HepG2 (cell line): ENCODE results near the gene ARPC3. TPM values are rescaled to one million over a fixed set of nuclear protein-coding genes. Genes with fewer than 3 reads are reported as not detected.

ENCODE experiments used
- CHD2 ChIP-seq: IDR thresholded peaks from 2 replicates; pipeline ENCODE4 v1.6.1; 2011; ENCODE audit warnings: low read depth, low read length, improper control_type of control experiment
- HOXA9 ChIP-seq: sonication (generic); formaldehyde crosslinking; IDR thresholded peaks from 2 replicates; pipeline ENCODE4 v1.8.1; 2022; ENCODE audit warnings: missing genetic modification reagents, mild to moderate bottlenecking, moderate library complexity, borderline replicate concordance
- JARID2 ChIP-seq: sonication (generic); formaldehyde crosslinking; IDR thresholded peaks from 2 replicates; pipeline ENCODE4 v1.8.1; 2023; ENCODE audit warnings: missing genetic modification reagents, inconsistent platforms; ENCODE audit not compliant: insufficient replicate concordance
- LBX2 ChIP-seq: sonication (generic); formaldehyde crosslinking; IDR thresholded peaks from 2 replicates; pipeline ENCODE4 v1.5.0; 2020; ENCODE audit warnings: missing genetic modification reagents, mild to moderate bottlenecking, borderline replicate concordance
- MED8 ChIP-seq: sonication (generic); formaldehyde crosslinking; IDR thresholded peaks from 2 replicates; pipeline ENCODE4 v1.8.1; 2023; ENCODE audit warnings: mild to moderate bottlenecking, missing genetic modification reagents; ENCODE audit not compliant: insufficient replicate concordance
- THAP7 ChIP-seq: sonication (generic); formaldehyde crosslinking; IDR thresholded peaks from 2 replicates; pipeline ENCODE4 v1.8.1; 2023; ENCODE audit warnings: mild to moderate bottlenecking, missing genetic modification reagents
- ZBTB43 ChIP-seq: sonication (generic); formaldehyde crosslinking; conservative IDR thresholded peaks from 2 replicates; pipeline ENCODE4 v1.4.0; 2020; ENCODE audit warnings: missing genetic modification reagents
- ZNF337 ChIP-seq: sonication (generic); formaldehyde crosslinking; IDR thresholded peaks from 2 replicates; pipeline ENCODE4 v1.5.1; 2020; ENCODE audit warnings: missing genetic modification reagents, low read depth, mild to moderate bottlenecking, borderline replicate concordance
- ZNF432 ChIP-seq: sonication (generic); formaldehyde crosslinking; IDR thresholded peaks from 2 replicates; pipeline ENCODE4 v1.5.0; 2020; ENCODE audit warnings: missing genetic modification reagents, mild to moderate bottlenecking, borderline replicate concordance
- ZNF460 ChIP-seq: sonication (generic); formaldehyde crosslinking; IDR thresholded peaks from 2 replicates; pipeline ENCODE4 v1.5.1; 2020; ENCODE audit warnings: missing genetic modification reagents, mild to moderate bottlenecking, borderline replicate concordance
- ZNF512 ChIP-seq: sonication (generic); formaldehyde crosslinking; IDR thresholded peaks from 2 replicates; pipeline ENCODE4 v1.4.0; 2020; ENCODE audit warnings: mild to moderate bottlenecking, missing genetic modification reagents
- ZNF562 ChIP-seq: sonication (generic); formaldehyde crosslinking; IDR thresholded peaks from 2 replicates; pipeline ENCODE4 v1.8.0; 2022; ENCODE audit warnings: missing genetic modification reagents, borderline replicate concordance
- ZNF572 ChIP-seq: sonication (generic); formaldehyde crosslinking; IDR thresholded peaks from 2 replicates; pipeline ENCODE4 v1.5.1; 2020; ENCODE audit warnings: mild to moderate bottlenecking, missing genetic modification reagents
- ZNF609 ChIP-seq: sonication (generic); formaldehyde crosslinking; IDR thresholded peaks from 2 replicates; pipeline ENCODE4 v1.4.0; 2020; ENCODE audit warnings: mild to moderate bottlenecking, missing genetic modification reagents, borderline replicate concordance
- ZNF713 ChIP-seq: sonication (generic); formaldehyde crosslinking; IDR thresholded peaks from 2 replicates; pipeline ENCODE4 v1.4.0; 2020; ENCODE audit warnings: mild to moderate bottlenecking, missing genetic modification reagents
- ZNF775 ChIP-seq: sonication (generic); formaldehyde crosslinking; IDR thresholded peaks from 2 replicates; pipeline ENCODE4 v1.4.0; 2020; ENCODE audit warnings: missing genetic modification reagents, mild to moderate bottlenecking, moderate library complexity, borderline replicate concordance
- ZNF777 ChIP-seq: sonication (generic); formaldehyde crosslinking; IDR thresholded peaks from 2 replicates; pipeline ENCODE4 v1.4.0; 2020; ENCODE audit warnings: missing genetic modification reagents
- ZZZ3 ChIP-seq: sonication (generic); formaldehyde crosslinking; IDR thresholded peaks from 2 replicates; pipeline ENCODE4 v1.4.0; 2020; ENCODE audit warnings: missing genetic modification reagents, mild to moderate bottlenecking, borderline replicate concordance
- polyA plus RNA-seq, 8 experiments: library from polyadenylated mRNA; depleted of rRNA in 3 of 8; stranded (reverse) in 7 of 8; unstranded in 1 of 8; fragments of >200 nt; fragmentation: Illumina TruSeq in 4 of 8; extraction: Trizol in 4 of 8; gene quantifications; 2 replicates each; pipeline versions ENCODE4 v1.2.1 to v1.2.3, GENCODE V29; 2011 to 2016; ENCODE audit warnings: low read depth in 4 of 8, missing spikeins in 1 of 8, mixed read lengths in 1 of 8; ENCODE audit not compliant: insufficient read depth in 1 of 8
- total RNA-seq, 5 experiments: library from RNA; depleted of rRNA; stranded (reverse); fragments of >200 nt; fragmentation: Illumina TruSeq; extraction: Trizol; gene quantifications; 2 replicates each; pipeline ENCODE4 v1.2.3, GENCODE V29; 2016; ENCODE audit warnings: low read depth in 1 of 5

The ARPC3 gene
- total and polyA plus RNA-seq, 2 of the 13 experiments (the other 11 are each of a cell fraction or from before 2014, with no cell fraction given), result 32.7 to 234 TPM

- TF ChIP-seq ZNF609 (CRISPR knock-in tag) (no peak; the same call in 1 of the 2 replicates), ZZZ3 (peak; percentile 25; the same call in 1 of the 2 replicates), ZNF460 (CRISPR knock-in tag) (peak; percentile 8; the same call in 1 of the 2 replicates), ZBTB43 (peak; percentile 78), ZNF337 (CRISPR knock-in tag) (peak; percentile 37; the same call in 1 of the 2 replicates), ZNF775 (no peak), JARID2 (CRISPR knock-in tag) (no peak), THAP7 (CRISPR knock-in tag) (peak; percentile 32; the same call in 1 of the 2 replicates), HOXA9 (CRISPR knock-in tag) (peak; percentile 61; the same call in 1 of the 2 replicates), ZNF562 (CRISPR knock-in tag) (no peak), ZNF713 (CRISPR knock-in tag) (no peak), ZNF777 (CRISPR knock-in tag) (peak; percentile 91), ZNF572 (CRISPR knock-in tag) (no peak; the same call in 1 of the 2 replicates), ZNF512 (no peak), LBX2 (no peak), ZNF432 (CRISPR knock-in tag) (no peak), MED8 (no peak), CHD2 (peak; percentile 91)
These were observed 18.3 kb upstream of the ARPC3 start, which contains the start of the genes FAM216A and GPN3 (continued) for GRCh38 chr12:110468214-110469048.
